HCT116 (cell line): ENCODE results near the gene LAMTOR4. TPM values are rescaled to one million over a fixed set of nuclear protein-coding genes. Genes with fewer than 3 reads are reported as not detected.
"Not testable (repeated sequence)": the region's sequence is repeated elsewhere in the genome, so short reads cannot be mapped to it uniquely, and the experiment has no call there.

Source experiments
- ATAC-seq: fragments of 200-7000 bp; cut with Tn5 transposase; 2 replicates; pipeline ENCODE4 v1.9.1; 2020; ENCODE audit warnings: mild to moderate bottlenecking, moderate library complexity
- BruUV-seq: library from RNA; stranded (reverse); fragments of 400-500 nt; replicated peaks from 2 replicates; lab custom pipeline; 2021; lab: Mats Ljungman, UMichigan
- CTCF ChIA-PET: fragments of 300-600 bp; sonication (Branson Sonifier 250); formaldehyde crosslinking; loops from one replicate; lab custom pipeline; 2021; ENCODE audit warnings: antibody characterized with exemption; lab: Charles Lee
- POLR2A ChIA-PET: fragments of 300-600, 350-600 bp; sonication (Branson Sonifier 250); formaldehyde crosslinking; loops from one replicate; lab custom pipeline; 2021; ENCODE audit warnings: antibody characterized with exemption; lab: Charles Lee
- RAD21 ChIA-PET, 2 experiments: fragments of 300-600 bp; sonication (Branson Sonifier 250); formaldehyde crosslinking; loops; one replicate each; lab custom pipeline; 2023; ENCODE audit warnings: low total read pairs in 2 of 2; ENCODE audit not compliant: uncharacterized antibody in 2 of 2, unreplicated experiment in 2 of 2, low non-redundant PET in 1 of 2; lab: Charles Lee
- DNase-seq: peaks from one replicate; pipeline ENCODE4 v3.0.0-alpha.2; 2010; ENCODE audit warnings: low read depth, low spot score
- H2AFZ ChIP-seq: fragments of 200-600 bp; shearing (Covaris generic), sonication (generic); 2 replicates; pipeline ENCODE4 v1.6.1; 2017; ENCODE audit warnings: low read depth, mixed run types, mixed read lengths, antibody characterized with exemption, low read length; ENCODE audit not compliant: poor library complexity, severe bottlenecking
- H3K27ac ChIP-seq: 2 replicates; pipeline ENCODE4 v1.5.1; 2012; ENCODE audit warnings: low read depth, low read length
- H3K27me3 ChIP-seq: fragments of 200-600 bp; sonication (generic); 2 replicates; pipeline ENCODE4 v1.6.1; 2016; ENCODE audit warnings: mixed run types, low read length, mixed read lengths; ENCODE audit not compliant: insufficient read depth
- H3K36me3 ChIP-seq, 2 experiments: fragments of 200-500 bp in 1 of 2; fragments of 200-600 bp in 1 of 2; sonication (Bioruptor generic) in 1 of 2; sonication (generic) in 1 of 2; 2 replicates each; pipeline versions ENCODE4 v1.5.1 to v1.6.1; 2014 to 2016; ENCODE audit warnings: low read length in 2 of 2, inconsistent platforms in 1 of 2, mixed read lengths in 1 of 2, mixed run types in 1 of 2; ENCODE audit not compliant: insufficient read depth in 2 of 2, control insufficient read depth in 1 of 2
- H3K4me1 ChIP-seq, 2 experiments: fragments of 200-600 bp in 1 of 2; sonication (generic) in 1 of 2; 2 replicates each; pipeline versions ENCODE4 v1.5.1 to v1.6.1; 2012 to 2017; ENCODE audit warnings: low read length in 2 of 2, inconsistent platforms in 1 of 2, mild to moderate bottlenecking in 1 of 2, mixed read lengths in 1 of 2, mixed run types in 1 of 2, moderate library complexity in 1 of 2; ENCODE audit not compliant: insufficient read depth in 2 of 2, control insufficient read depth in 1 of 2
- H3K4me2 ChIP-seq: fragments of 200-600 bp; sonication (generic); 2 replicates; pipeline ENCODE4 v1.6.1; 2017; ENCODE audit warnings: mixed run types, low read length, mixed read lengths
- H3K4me3 ChIP-seq, 2 experiments: fragments of 200-600 bp in 1 of 2; sonication (generic) in 1 of 2; replicated peaks in 1 of 2; 2 replicates each; pipeline ENCODE4 v1.5.1; 2011 to 2016; ENCODE audit warnings: low read length in 2 of 2, control low read depth in 1 of 2, low read depth in 1 of 2, mild to moderate bottlenecking in 1 of 2, mixed read lengths in 1 of 2, mixed run types in 1 of 2
- H3K79me2 ChIP-seq: fragments of 200-600 bp; sonication (generic); 2 replicates; pipeline ENCODE4 v1.6.1; 2017; ENCODE audit warnings: mild to moderate bottlenecking, mixed run types, low read length, moderate library complexity, mixed read lengths; ENCODE audit not compliant: insufficient read depth
- H3K9ac ChIP-seq: fragments of 200-600 bp; sonication (generic); 2 replicates; pipeline ENCODE4 v1.6.1; 2016; ENCODE audit warnings: low read length, mixed read lengths
- H3K9me2 ChIP-seq: fragments of 200-600 bp; sonication (generic), shearing (Covaris generic); 2 replicates; pipeline ENCODE4 v1.6.1; 2017; ENCODE audit warnings: mixed run types, mild to moderate bottlenecking, moderate library complexity; ENCODE audit not compliant: insufficient read depth
- H3K9me3 ChIP-seq, 2 experiments: fragments of 200-500 bp in 1 of 2; fragments of 200-600 bp in 1 of 2; sonication (Bioruptor generic) in 1 of 2; sonication (generic) in 1 of 2; 2 replicates each; pipeline ENCODE4 v1.6.1; 2014 to 2017; ENCODE audit warnings: low read length in 2 of 2, mixed read lengths in 2 of 2, inconsistent platforms in 1 of 2, low read depth in 1 of 2, mild to moderate bottlenecking in 1 of 2, mixed run types in 1 of 2, moderate library complexity in 1 of 2; ENCODE audit not compliant: control insufficient read depth in 1 of 2, insufficient read depth in 1 of 2
- H4K20me1 ChIP-seq: fragments of 200-600 bp; sonication (generic), shearing (Covaris generic); 2 replicates; pipeline ENCODE4 v1.6.1; 2017; ENCODE audit warnings: mixed run types, mild to moderate bottlenecking, moderate library complexity; ENCODE audit not compliant: insufficient read depth
- CBX3 ChIP-seq: IDR thresholded peaks from 2 replicates; pipeline ENCODE4 v1.6.1; 2012; ENCODE audit warnings: low read depth
- EZH2 ChIP-seq: fragments of 200-600 bp; sonication (generic); IDR thresholded peaks from 2 replicates; pipeline ENCODE4 v1.6.1; 2017; ENCODE audit warnings: antibody characterized with exemption, mixed run types
- POLR2AphosphoS5 ChIP-seq: IDR thresholded peaks from 2 replicates; pipeline ENCODE4 v1.6.1; 2011; ENCODE audit warnings: mild to moderate bottlenecking, low read depth, low read length, moderate library complexity
- RAD21 ChIP-seq: IDR thresholded peaks from 2 replicates; pipeline ENCODE4 v1.6.1; 2012; ENCODE audit warnings: low read depth, mild to moderate bottlenecking
- intact Hi-C: fragments of 100-400 bp; cut with micrococcal nuclease; formaldehyde crosslinking; loops from 2 replicates; pipeline ENCODE4 v1.10.0; 2022
- total RNA-seq: library from RNA; stranded (reverse); gene quantifications from one replicate; pipeline ENCODE4 v1.2.1, GENCODE V29; 2021; ENCODE audit not compliant: unreplicated experiment

The LAMTOR4 gene
- total RNA-seq, 1 experiment from 2014 or later = 152 TPM

DNA sequence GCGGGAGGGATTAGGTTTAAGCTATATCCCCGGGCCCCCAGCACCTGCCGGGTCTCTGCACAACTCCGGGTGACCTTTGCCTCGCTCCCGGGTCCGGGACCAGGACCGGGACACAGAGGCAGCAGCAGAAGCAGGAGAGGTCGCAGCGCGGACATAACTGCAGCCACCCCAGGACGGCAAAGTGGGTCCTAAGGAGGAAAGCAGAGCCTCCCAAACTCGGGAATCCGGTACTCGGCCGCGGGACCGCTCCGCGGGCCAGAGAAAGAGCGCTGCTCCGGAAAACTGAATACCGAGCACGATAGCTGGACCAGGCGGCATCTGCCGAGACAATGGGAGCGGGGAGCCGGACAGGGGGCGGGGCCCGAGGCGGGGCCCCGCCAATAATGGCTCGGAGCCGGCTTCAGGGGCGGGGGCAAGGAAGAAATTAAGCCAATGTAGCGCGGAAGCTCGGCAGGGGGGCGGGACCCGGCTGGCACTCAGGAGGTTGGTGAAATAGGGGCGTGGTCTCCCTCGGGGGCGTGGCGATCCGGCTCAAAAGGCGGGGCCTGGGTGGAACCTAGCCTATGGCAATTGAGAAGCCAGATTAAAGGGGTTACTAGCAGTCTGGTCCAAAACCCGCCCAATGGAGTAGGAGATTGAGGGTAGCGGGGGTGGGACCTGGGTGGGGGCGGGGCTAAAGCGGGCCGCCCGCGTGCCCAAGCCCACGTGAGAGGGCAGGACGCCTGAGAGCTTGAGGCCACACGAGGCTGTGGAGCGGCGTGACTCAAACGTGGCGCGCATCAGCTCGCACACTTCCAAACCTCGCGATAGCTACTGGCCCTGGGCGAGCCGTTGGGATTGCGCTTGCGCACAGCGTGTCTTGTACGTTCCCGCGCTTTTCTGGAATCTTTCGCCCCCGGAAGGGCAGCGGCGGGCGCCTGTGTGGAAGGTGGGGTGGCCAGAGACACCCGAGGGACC is 28.6 kb downstream of the LAMTOR4 start, which contains the start of the genes GPC2 and STAG3 (continued):
- TF ChIP-seq EZH2 = no peak
- TF ChIP-seq CBX3 = no peak; the same call in 1 of the 2 replicates
- TF ChIP-seq POLR2AphosphoS5 = peak; percentile 86
- no peak for TF ChIP-seq RAD21
- TF ChIP-seq, all 23 proteins: peak for 5

- H3K27ac ChIP-seq, ATAC-seq, RAD21 ChIA-PET, POLR2A ChIA-PET, H2AFZ ChIP-seq, H3K9ac ChIP-seq, H3K27me3 ChIP-seq, BruUV-seq, H4K20me1 ChIP-seq, H3K9me3 ChIP-seq, intact Hi-C loops, H3K79me2 ChIP-seq, H3K36me3 ChIP-seq, H3K4me2 ChIP-seq, H3K4me3 ChIP-seq, H3K9me2 ChIP-seq, DNase-seq: not testable (repeated sequence)
- peaks cover 9 to 19% of the 10 kb centered on the region in 2 experiments for H3K4me1 ChIP-seq
- CTCF ChIA-PET = interaction anchor here (2.9 kb wide), 1 partner anchor 9 kb away, joined by 9 read pairs; no protein-coding TSS in a partner anchor
These were observed 31.4 kb downstream of the LAMTOR4 start for GRCh38 chr7:100180084-100180483.

GRCh38 chr7:100182616-100183015 is 33.9 kb downstream of the LAMTOR4 start:
- ATAC-seq, H3K27me3 ChIP-seq, RAD21 ChIA-PET, H3K4me3 ChIP-seq, CTCF ChIA-PET, BruUV-seq, H3K36me3 ChIP-seq, H3K9ac ChIP-seq, H3K9me3 ChIP-seq, DNase-seq, H3K9me2 ChIP-seq, H3K27ac ChIP-seq, H3K79me2 ChIP-seq, H3K4me2 ChIP-seq, intact Hi-C loops, POLR2A ChIA-PET, H2AFZ ChIP-seq, H4K20me1 ChIP-seq: not testable (repeated sequence)
- peaks cover 7 to 12% of the 10 kb centered on the region in 2 experiments for H3K4me1 ChIP-seq
